LNCAP (cell line): ENCODE results near the gene SLC35A4.

ENCODE experiments used
- CTCF ChIP-seq: fragments of 450-650 bp; IDR thresholded peaks from 2 replicates; pipeline ENCODE4 v1.5.1; 2017; ENCODE audit warnings: mild to moderate bottlenecking

SLC35A4 gene

GRCh38 chr5:140576776-140577201 lies 12.2 kb downstream of the SLC35A4 start:
- no peak for TF ChIP-seq CTCF

DNA sequence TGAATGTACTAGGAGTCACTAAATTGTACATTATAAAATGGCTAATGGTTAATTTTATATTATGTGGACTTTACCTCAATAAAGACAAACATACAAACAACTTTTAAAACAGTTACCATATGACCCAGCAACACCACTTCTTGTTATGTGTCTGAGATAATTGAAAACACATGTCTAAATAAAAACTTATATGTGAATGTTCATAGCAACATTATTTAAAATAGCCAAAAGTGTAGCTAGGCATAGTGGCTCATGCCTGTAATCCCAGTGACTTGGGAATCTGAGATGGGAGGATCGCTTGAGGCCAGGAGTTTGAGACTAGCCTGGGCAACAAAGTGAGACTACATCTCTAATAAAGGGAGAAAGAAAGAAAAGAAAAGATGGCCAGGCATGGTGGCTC lies 22.9 kb downstream of the SLC35A4 start:
- TF ChIP-seq CTCF: no peak

DNA sequence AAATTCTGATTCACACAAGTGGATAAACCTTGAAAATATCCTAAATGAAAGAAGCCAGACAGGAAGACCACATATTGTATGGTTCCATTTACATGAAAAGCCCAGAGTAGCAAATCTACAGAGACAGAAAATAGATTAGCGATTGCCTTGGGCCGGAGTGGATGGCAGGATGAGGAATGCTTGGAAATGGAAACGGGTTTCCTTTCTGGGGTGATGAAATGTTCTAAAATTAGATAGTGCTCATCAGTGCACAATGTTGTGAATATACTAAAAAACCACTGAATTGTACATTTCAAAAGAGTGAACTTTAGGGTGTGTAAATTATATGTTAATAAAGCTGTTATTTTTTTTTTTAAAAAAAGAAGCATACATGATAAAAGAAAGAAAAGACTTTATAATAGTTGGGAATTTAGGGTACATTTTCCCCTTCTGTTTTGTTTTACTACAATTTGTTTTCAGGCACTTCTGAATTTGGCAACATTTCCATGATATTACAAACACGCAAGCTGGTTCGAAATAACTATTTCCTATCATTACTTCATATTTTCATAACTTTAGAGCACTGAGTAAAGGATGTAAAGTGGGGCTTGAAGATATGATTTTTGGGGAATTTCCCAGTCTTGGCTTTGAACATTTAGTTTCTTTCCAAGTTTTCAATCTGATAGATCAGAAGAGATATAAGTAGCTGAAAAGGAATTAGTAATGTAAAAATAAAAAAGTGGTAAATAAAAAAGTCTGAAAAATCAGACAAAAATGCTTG lies 23.9 kb downstream of the SLC35A4 start:
- TF ChIP-seq CTCF: no peak

- no peak for TF ChIP-seq CTCF
Observed at GRCh38 chr5:140590861-140591260, 26.2 kb downstream of the SLC35A4 start.

DNA sequence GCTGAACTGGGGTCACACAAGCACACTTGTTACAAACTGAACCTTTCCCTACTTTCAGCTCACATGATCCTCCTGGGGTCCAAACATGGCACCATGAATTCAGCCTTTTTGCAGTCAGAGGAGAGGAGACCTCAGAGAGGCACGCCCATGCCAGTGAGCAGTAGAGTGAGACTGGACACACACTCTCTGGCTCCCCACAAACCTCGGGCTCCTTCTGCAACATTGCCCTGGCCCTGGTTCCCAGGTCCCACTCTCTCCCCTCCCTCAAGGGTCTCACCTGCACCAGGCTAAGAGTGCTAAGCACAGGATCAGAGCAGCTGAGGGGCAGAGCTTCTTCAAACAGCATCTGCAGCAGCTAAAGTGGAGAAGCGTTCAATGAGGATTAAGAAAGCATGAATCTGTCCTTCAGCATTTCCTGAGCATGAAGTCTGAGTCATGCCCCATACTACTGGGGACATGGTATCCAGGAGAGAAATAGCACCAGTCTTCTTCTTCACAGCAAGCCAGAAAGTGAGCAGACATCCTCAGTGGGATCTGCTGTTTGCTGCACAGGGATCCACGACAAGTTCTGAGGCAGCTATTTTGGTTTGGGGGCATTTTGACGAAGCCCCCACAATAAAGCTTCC lies 27.2 kb downstream of the SLC35A4 start:
- TF ChIP-seq CTCF: no peak

DNA sequence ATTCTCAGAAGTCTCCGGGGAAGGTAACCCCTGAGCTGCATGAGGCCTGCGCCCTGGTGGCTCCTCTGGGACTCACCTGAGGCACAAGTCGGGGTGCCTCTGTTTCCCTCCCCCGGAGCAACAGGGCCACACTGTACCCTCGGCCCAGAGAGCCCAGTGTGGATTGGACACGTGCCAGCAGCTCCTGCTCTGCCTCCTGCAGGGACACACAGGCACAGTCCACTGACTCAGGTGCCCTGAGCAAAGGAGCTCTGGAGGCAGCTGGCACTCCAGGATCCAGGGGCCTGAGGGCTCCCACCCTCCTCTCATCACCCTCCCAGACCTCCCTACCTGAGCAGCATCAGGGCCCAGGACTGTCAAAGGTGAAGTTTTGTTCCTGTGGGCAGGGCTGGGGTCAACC lies 29.5 kb downstream of the SLC35A4 start:
- TF ChIP-seq CTCF: no peak

- no peak for TF ChIP-seq CTCF
Observed at GRCh38 chr5:140595538-140596300, 31.1 kb downstream of the SLC35A4 start.
